Ramos (cell line): ENCODE results near the gene NCBP3.
"Not testable (repeated sequence)": the region's sequence is repeated elsewhere in the genome, so short reads cannot be mapped to it uniquely, and the experiment has no call there.

Experiments used
- in situ Hi-C: fragments of 300-500 bp; cut with MboI; formaldehyde crosslinking; loops from one replicate; pipeline ENCODE4 v1.14.3; 2022; ENCODE audit warnings: low sequenced_read_pairs; ENCODE audit not compliant: unreplicated experiment

Gene NCBP3

GRCh38 chr17:3852561-3852960 lies 6.5 kb upstream of the NCBP3 start:
- in situ Hi-C loops, result no loop called here

DNA sequence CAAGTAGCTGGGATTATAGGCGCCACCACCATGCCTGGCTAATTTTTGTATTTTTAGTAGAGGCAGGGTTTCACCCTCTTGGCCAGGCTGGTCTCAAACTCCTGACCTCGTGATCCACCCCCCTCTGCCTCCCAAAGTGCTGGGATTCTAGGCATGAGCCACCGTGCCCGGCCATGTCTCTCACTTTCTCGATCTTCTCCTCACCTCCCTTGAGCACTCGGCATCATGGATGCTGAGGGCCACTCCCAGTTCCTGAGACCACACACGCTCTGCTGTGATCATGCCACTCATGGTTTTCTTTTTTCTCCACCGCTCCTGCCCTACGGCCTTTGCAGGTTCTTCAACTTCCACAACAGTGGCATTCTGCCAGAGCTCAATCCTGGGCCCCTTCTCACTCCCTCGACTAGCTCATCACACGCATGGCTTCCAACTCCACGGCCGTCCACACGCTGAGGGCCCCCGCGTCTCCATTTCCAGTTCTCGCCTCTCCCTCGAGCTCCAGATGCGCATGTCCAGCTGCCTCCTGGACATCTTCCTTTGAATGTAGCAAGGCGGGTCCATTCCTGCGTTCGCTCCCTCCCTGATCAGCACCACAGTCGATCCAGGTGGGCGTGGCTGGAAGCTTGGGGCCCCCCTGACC lies 5.5 kb upstream of the NCBP3 start:
- in situ Hi-C loops, result no loop called here

- in situ Hi-C loops, result no loop called here
These were observed 2.3 kb upstream of the NCBP3 start for GRCh38 chr17:3848229-3848835.

DNA sequence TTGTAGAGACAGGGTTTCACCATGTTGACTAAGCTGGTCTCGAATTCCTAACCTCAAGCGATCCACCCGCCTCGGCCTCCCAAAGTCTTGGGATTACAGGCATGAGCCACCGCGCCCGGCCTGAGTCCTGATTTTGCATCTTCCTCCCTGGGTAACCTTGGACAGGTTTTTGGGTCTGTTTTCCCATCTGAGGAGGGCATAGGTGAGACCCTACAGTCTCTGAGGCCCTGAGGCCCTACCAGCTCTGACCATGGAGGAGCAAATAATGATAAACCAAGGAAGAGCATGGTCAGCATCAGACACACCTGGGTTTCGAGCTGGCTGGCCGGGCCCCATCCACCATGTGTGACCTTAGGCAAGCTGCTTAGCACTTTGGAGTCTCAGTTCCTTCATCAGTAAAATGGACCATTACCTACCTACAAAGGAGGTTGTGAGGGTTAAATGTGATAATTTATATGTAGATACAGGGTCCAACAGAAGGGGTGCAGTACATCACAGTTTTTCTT lies 1.2 kb upstream of the NCBP3 start:
- in situ Hi-C loops, result no loop called here

GRCh38 chr17:3846437-3847164 lies 555 bp upstream of the NCBP3 start:
- in situ Hi-C loops, result no loop called here

GRCh38 chr17:3845291-3845620 lies 790 bp downstream of the NCBP3 start:
- in situ Hi-C loops, result no loop called here

DNA sequence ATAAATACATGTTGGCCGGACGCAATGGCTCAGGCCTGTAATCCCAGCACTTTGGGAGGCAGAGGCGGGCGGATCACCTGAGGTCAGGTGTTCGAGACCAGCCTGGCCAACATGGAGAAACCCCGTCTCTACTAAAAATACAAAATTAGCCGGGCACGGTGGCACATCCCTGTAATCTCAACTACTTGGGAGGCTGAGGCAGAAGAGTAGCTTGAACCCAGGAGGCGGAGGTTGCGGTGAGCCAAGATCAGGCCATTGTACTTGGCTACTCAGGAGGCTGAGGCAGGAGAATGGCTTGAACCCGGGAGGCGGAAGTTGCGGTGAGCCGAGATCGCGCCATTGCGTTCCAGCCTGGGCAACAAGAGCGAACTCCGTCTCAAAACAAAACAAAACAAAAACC lies 1.5 kb downstream of the NCBP3 start:
- in situ Hi-C loops, result not testable (repeated sequence)

GRCh38 chr17:3843935-3844516 lies 2.0 kb downstream of the NCBP3 start:
- in situ Hi-C loops, result no loop called here

GRCh38 chr17:3838206-3838605 lies 7.8 kb downstream of the NCBP3 start:
- in situ Hi-C loops, result no loop called here

DNA sequence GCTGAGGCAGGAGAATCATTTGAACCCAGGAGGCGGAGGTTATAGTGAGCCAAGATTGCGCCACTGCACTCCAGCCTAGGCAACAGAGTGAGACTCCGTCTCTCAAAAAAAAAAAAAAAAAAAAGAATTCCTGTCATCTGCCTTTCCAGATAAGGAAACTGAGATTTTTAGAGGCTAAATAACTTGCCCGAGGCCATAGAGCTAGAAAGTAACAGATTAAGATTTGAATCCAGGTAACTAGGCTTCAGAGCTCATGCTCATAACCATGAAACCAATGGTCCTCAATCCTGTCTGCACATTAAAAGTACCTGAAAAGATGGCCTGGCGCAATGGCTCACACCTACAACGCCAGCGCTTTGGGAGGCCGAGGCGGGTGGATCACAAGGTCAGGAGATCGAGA lies 9.5 kb downstream of the NCBP3 start:
- in situ Hi-C loops, result no loop called here

DNA sequence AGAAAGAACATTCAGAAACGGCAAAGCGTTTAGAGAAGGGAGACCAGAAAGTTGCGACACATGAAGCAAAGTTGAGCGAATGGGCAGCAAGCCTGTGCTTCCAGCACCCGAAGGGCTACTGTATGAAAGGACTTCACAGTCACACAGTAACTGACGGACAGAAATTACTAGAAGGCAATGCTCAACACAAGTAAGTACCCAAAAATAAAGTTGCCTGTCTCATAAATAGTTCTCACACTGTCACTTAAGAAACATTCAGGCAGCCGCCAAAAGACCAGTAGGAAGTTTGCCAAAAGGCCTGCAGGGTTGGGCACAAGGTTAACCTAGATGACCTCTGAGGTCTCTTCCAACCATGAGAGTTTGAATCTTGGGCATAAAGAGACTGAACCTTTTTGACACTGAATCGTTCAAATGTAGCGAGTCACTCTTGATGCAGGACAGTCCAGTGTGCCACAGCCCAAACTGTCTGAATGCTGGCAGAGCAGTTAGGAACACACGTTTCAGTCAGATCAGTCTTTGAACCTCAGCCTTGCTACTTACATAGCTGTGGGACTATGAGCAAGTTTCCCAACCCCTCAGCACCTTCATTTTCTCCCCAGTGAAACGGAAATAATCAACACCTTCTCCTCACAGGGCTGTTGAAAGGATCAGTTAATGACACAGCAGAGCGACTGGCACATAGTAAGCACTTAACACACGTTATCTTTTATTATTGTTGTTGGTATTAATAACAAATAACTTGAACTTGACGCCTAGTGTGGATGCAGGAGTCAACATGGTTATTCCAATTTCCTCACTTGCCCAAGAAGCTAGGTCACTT lies 10.4 kb downstream of the NCBP3 start:
- in situ Hi-C loops, result no loop called here

- in situ Hi-C loops, result no loop called here
These were observed 11.2 kb downstream of the NCBP3 start for GRCh38 chr17:3834811-3835210.

GRCh38 chr17:3828852-3829232 lies 17.2 kb downstream of the NCBP3 start:
- in situ Hi-C loops, result no loop called here

DNA sequence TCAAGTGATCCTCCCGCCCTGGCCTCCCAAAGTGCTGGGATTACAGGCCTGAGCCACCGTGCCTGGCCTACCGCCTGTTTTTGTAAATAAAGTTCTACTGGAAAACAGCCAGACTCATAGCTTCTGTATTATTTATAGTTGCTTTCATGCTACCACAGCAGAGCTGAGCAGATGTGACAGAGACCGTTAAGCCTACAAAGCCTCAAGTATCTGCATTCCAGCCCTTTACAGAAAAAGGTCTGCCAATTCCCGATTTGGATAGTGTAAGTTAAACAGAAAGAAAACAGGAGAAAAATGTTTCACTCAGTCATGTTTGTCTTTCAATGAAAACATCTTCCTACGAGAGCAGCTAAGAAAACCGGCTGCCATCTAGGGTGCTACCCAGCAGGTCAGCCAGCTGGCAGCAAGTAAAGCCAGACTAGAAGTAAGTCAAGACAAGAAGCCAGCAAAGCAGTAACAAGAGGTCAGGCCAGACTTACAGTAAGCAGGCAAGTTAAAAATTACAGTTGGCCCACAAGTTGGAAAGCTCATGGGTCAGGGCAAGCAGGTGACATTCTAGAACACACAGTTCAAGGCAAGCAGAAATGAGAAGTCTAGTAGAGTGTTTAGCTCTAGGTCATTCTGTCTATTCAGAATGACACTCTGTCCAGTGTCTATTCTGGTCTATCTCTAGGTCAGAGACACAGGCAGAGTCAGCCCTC lies 17.7 kb downstream of the NCBP3 start:
- in situ Hi-C loops, result no loop called here

DNA sequence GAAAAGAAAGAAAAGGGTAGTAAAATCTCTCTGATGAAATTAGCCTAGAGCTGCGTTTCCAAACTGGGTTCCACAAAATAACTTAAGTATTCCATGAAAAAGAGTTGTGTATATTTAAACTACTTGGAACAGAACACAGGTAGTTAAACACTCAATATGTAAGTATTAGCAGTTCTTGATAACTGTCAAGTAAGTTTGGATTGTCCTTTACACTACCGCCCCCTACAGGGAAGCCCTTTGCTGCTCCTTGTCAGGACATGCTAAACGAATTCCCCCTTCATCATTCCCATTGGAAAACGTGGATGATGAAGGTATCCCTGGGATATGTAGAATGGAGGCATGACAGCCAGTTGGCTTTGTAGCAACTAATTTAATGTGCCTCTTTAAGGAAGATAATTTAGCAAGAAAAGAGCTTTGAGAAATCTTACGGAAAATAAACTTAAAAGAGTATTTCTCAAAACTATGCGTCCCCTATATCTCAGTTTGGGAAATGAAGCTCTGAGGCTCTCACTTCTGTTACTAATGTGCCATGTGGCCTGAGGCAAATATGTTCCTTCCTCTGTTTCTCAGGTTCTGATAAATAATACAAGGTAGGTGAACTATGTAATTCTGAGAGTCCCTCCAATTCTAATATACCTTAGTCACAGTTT lies 18.8 kb downstream of the NCBP3 start:
- in situ Hi-C loops, result no loop called here

DNA sequence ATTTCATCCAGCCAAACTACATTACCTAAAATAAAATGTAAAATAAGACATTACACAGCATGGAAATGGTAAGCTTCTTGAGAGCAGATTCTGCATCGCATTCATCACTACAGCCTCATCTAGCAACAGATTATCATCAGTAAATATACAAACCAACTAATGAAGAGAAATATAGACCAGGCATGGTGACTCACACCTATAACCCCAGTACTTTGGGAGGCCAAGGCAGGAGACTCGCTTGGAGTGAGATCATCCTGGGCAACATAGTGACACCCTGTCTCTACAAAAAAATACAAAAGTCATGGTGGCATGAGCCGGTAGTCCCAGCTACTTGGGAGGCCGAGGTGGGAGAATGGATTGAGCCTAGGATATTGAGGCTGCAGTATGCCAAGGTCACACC lies 19.9 kb downstream of the NCBP3 start:
- in situ Hi-C loops, result no loop called here

DNA sequence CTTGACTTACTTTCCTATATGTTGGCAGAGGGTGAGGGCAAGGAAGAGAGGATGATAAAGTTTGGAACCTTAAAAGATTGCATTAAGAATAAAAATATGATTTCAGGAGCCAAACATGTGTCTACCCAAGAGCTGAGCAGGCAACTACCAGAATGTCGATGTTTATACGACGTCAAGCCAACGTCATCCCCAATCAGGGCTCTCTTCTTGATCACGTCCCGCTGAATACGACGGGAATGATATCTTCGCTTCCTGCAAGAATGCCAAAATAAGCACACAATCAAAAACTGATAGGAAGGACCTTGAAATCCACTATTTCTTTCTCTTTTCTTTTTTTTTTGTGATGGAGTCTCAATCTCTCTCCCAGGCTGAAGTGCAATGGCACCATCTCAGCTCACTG lies 24.9 kb downstream of the NCBP3 start:
- in situ Hi-C loops, result loop anchor here (5.0 kb wide), 1 partner anchor 84 kb away; no protein-coding TSS in a partner anchor

DNA sequence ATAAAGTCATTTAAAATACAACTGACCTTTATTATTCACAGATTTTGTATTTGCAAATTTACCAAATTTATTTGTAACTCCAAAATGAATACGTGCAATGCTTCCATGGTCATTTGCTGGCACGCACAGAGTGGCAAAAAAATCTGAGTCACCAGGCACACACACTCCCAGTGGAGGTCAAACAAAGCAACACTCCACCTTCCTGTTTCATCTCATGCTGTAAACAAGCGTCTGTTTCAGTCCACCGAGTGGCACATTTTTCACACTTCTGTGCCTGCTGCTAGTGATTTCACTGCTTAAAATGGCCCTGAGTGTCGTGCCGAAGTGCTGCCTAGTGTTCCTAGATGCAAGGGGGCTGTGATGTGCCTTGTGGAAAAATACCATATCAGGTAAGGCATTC lies 27.3 kb downstream of the NCBP3 start:
- in situ Hi-C loops, result no loop called here

GRCh38 chr17:3817851-3818605 lies 28.0 kb downstream of the NCBP3 start:
- in situ Hi-C loops, result no loop called here
